Activated naive CD8-positive, alpha-beta T cell treated with anti-CD3 and anti-CD28 coated beads for 36 hours (primary cell): ENCODE measurements around the gene GPR32. TPM values are rescaled to one million over a fixed set of nuclear protein-coding genes. Genes with fewer than 3 reads are reported as not detected.

ENCODE experiments used
- DNase-seq: peaks from one replicate; pipeline ENCODE4 v3.0.0; 2021
- H3K27ac Mint-ChIP-seq: one replicate; pipeline ENCODE4 v1.8.0; 2022; ENCODE audit warnings: mild to moderate bottlenecking, moderate library complexity, mixed read lengths
- H3K27me3 Mint-ChIP-seq: one replicate; pipeline ENCODE4 v1.8.0; 2022; ENCODE audit warnings: mild to moderate bottlenecking, mixed read lengths
- H3K36me3 Mint-ChIP-seq: one replicate; pipeline ENCODE4 v1.8.0; 2021; ENCODE audit warnings: mild to moderate bottlenecking, mixed read lengths
- H3K4me1 Mint-ChIP-seq: one replicate; pipeline ENCODE4 v1.8.0; 2021; ENCODE audit warnings: mixed read lengths
- H3K4me3 Mint-ChIP-seq: one replicate; pipeline ENCODE4 v1.8.0; 2022; ENCODE audit warnings: mild to moderate bottlenecking, moderate library complexity, mixed read lengths
- H3K9me3 Mint-ChIP-seq: one replicate; pipeline ENCODE4 v1.8.0; 2022; ENCODE audit warnings: mixed read lengths
- total RNA-seq, 2 experiments: library from RNA; stranded (reverse); gene quantifications; one replicate each; pipeline ENCODE4 v1.2.3, GENCODE V29; 2021

Gene GPR32
- total RNA-seq, 2 experiments from 2014 or later = not detected

DNA sequence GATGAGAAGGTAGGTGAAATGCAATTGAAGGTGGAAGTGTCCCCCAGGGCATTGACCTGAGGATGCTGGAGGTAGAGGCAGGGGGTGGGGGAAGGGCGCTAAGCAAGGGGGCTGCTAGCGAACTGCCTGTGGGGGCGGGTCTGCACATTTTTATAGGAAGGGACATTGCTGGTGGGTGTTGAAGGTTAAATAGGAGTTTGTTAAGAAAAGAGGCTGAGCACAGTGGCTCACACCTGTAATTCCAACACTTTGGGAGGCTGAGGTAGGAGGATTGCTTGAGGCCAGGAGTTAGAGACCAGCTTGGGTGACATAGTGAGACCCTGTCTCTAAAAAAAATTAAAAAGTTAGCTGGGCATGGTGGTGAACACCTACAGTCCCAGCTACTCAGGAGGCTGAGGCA lies 14.4 kb downstream of the GPR32 start:
- Mint-ChIP-seq H3K27me3 (peaks cover 38% of the 10 kb centered on the region), H3K4me1 (no peaks in the 10 kb centered on the region), H3K9me3 (no peaks in the 10 kb centered on the region), H3K27ac (no peak overlapping the region), H3K4me3 (no peak overlapping the region), H3K36me3 (no peaks in the 10 kb centered on the region)
- DNase-seq = no peak

DNA sequence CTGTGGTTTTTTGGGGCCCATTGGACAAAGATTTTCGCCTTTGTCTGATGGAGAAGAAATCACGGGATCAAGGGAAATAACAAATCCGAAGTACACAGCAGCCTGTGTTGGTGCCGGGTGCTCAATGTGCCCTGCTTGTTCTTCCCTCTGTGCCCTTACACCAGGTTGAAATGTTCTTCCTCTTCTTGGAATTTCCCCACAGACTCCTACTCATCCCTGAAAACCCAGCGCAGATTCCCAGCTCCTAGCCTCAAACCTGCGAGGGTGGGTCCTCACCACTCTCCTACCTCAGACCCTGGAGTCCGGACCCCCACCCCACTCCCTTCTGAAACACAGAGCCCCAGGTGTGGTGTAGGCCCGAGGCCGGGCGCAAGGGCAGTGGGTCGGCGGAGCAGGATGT lies 15.1 kb downstream of the GPR32 start:
- no peak overlapping the region for H3K27ac Mint-ChIP-seq
- no peaks in the 10 kb centered on the region for H3K36me3 Mint-ChIP-seq
- no peak overlapping the region for H3K4me3 Mint-ChIP-seq
- no peaks in the 10 kb centered on the region for H3K9me3 Mint-ChIP-seq
- no peaks in the 10 kb centered on the region for H3K4me1 Mint-ChIP-seq
- DNase-seq = no peak
- peaks cover 32% of the 10 kb centered on the region for H3K27me3 Mint-ChIP-seq

DNA sequence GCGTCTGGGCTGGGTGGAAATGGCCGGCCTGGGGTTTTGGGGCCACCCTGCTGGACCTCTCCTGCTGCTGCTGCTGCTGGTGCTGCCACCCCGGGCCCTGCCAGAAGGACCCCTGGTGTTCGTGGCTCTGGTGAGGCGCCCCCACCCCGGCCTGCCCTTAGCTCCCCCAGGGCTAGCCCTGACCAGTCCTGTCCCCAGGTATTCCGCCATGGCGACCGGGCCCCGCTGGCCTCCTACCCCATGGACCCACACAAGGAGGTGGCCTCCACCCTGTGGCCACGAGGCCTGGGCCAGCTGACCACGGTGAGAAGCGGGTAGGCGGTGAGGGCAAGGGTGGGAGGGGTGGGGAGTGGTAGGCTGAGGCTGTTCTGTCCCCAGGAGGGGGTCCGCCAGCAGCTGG lies 20.1 kb downstream of the GPR32 start, which contains the start of gene ACP4:
Gene ACP4 (plus strand): TSS at position 20 of the 400 bp plus-strand sequence. CDS start 0 bp downstream, at position 20.
- Mint-ChIP-seq H3K4me3 (no peak within 1 kb of the TSS), H3K27ac (no peak within 1 kb of the TSS), H3K4me1 (peaks cover 7% of the 10 kb centered on the region), H3K36me3 (peaks cover under 1% of the 10 kb centered on the region), H3K9me3 (no peaks in the 10 kb centered on the region), H3K27me3 (peaks cover 4% of the 10 kb centered on the region)
- DNase-seq = no peak

DNA sequence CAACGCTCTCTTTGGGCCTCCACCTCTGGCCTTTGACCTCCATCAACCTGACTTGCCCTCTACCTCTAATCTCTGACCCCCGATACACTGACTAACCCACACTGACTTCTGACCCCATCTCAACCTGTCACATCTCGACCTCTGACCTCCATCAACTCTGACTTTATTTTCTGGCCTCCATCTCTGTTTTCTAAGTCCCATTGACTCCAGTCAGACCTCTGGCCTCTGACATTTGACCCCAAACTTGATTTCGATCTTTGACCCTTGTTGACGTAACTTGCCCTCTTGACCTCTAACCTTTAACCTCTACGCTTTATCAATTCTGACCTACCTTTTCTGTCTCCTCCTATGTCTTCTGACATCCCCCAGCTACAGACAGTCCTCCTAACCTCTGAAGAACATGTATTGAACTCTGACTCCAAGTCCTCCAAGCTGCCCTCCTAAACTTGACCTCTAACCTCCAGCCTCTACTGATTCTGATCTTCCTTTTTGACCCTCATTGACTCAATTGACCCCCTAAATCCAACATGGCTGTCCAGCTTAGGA lies 20.7 kb downstream of the GPR32 start:
- no peak for DNase-seq
- Mint-ChIP-seq H3K9me3 (no peaks in the 10 kb centered on the region), H3K27ac (no peak overlapping the region), H3K27me3 (peaks cover 4% of the 10 kb centered on the region), H3K4me1 (peaks cover 7% of the 10 kb centered on the region), H3K4me3 (no peak overlapping the region), H3K36me3 (peaks cover 5% of the 10 kb centered on the region)

DNA sequence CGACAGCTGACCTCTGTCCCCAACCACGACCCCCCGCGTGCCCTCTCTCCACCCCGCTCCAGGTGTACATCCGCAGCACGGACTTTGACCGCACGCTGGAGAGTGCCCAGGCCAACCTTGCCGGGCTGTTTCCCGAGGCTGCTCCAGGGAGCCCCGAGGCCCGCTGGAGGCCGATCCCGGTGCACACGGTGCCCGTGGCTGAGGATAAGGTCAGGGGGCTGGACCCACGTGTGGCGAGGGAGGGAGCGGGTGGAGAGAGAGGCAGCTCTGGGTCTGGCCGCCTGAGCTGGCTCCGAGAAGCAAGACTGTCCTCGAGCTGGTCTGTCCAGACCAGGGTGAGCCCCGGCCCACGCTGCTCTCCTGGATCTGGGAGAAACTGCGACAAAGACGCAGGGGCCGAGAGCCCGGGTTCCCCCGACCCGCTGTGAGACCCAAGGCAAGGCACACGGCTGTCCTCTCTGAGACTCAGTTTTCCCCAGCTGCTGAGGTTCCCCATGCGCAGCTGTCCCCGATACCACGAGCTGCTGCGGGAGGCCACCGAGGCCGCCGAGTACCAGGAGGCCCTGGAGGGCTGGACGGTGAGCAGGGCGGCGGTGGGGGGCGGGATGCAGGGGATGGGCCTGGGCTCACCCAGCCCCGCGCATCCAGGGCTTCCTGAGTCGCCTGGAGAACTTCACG lies 21.5 kb downstream of the GPR32 start:
- H3K4me3 Mint-ChIP-seq = no peak overlapping the region
- H3K27ac Mint-ChIP-seq = no peak overlapping the region
- no peaks in the 10 kb centered on the region for H3K9me3 Mint-ChIP-seq
- peaks cover 4% of the 10 kb centered on the region for H3K27me3 Mint-ChIP-seq
- DNase-seq = no peak
- peaks cover 7% of the 10 kb centered on the region for H3K4me1 Mint-ChIP-seq
- peaks cover 5% of the 10 kb centered on the region for H3K36me3 Mint-ChIP-seq

DNA sequence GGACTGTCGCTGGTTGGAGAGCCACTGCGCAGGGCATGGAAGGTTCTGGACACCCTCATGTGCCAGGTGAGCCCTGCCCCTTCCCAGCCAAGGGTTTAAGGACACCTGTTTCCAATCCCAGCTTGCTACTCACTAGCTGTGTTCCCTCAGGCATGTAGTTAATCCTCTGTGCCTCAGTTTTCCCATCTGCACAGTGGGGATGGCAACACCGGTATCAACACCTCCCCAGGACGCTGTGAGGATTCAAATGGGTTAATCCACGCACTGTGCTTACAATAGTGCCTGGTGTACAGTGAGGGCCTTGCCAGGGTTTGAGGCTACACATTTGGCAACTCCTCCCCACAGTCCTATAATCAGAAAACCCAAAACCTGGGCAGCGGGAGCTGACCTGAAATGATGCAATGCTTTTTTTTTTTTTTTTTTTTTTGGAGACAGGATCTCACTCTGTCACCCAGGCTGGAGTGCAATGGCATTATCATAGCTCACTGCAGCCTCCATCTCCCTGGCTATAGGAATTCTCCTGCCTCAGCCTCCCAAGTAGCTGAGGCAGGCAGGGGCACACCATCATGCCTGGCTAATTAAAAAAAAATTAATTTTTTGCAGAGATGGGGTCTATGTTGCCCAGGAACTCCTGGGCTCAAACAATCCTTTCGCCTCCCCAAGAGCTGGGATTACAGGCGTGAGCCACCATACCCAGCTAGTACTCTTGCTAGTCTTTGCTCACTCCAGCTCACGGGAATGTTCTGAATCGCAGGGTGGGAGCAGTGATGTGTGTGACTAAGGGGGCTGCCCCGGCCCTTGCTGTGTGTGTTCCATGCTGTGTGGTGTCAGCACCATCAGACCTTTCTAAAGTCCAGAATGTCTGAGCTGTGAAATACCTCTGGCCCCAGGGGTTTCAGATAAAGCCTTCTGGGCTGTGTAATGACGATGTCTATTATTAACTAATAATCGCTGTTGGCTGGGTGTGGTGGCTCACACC lies 22.3 kb downstream of the GPR32 start:
- Mint-ChIP-seq H3K27me3 (peaks cover 4% of the 10 kb centered on the region), H3K9me3 (no peaks in the 10 kb centered on the region), H3K27ac (no peak overlapping the region), H3K36me3 (peaks cover 11% of the 10 kb centered on the region), H3K4me3 (no peak overlapping the region), H3K4me1 (peaks cover 7% of the 10 kb centered on the region)
- no peak for DNase-seq

DNA sequence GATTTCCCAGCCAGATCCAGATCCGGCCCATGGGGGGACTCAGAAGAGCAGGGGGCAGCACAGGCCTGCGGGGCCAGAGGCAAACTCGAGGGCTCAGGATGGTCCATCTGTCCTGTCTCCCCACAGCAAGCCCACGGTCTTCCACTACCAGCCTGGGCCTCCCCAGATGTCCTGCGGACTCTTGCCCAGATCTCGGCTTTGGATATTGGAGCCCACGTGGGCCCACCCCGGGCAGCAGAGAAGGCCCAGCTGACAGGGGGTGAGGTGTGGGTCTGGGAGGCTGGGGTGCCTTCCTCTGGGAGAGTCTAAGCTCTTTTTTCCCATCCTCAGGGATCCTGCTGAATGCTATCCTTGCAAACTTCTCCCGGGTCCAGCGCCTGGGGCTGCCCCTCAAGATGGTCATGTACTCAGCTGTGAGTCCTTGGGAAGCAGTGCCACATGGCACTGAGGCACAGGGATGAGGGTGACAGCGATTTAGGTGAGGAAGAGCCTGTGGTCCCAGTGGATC lies 23.3 kb downstream of the GPR32 start:
- no peaks in the 10 kb centered on the region for H3K9me3 Mint-ChIP-seq
- DNase-seq = no peak
- H3K36me3 Mint-ChIP-seq = peaks cover 11% of the 10 kb centered on the region
- H3K27me3 Mint-ChIP-seq = peaks cover 4% of the 10 kb centered on the region
- H3K4me3 Mint-ChIP-seq = no peak overlapping the region
- peaks cover 7% of the 10 kb centered on the region for H3K4me1 Mint-ChIP-seq
- peak overlapping the region; percentile 70 for H3K27ac Mint-ChIP-seq

DNA sequence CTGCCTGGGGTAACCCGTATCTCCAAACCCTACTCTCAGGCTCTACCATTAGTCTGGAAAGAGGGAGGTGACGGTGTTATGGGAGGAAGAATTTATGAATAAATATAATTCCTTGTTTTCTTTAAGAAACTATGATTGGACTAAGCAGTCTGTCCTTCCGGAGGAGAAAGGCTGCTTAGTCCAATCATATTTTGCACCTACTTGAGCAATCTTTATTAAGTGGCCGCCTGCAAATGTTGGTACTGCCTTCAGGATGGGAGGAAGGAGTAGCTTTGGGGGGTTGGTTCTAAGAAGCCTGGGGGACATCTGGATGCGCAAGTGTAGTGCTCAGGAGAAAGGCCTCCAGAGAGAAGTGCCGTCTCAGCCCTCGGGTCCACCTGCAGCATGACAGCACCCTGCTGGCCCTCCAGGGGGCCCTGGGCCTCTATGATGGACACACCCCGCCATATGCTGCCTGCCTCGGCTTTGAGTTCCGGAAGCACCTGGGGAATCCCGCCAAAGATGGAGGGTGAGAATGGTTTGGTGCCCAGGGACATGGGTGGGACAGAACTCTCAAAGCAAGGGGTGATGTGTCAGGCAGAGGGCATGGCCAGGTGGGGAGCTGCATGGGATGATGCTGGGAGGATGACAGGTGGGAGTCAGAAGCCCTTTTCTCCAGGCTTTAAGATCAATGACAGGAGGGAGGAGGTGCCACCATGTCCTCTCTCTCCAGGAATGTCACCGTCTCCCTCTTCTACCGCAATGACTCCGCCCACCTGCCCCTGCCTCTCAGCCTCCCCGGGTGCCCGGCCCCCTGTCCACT lies 24.0 kb downstream of the GPR32 start:
- H3K27me3 Mint-ChIP-seq = peaks cover 4% of the 10 kb centered on the region
- peak overlapping the region; percentile 82 for H3K27ac Mint-ChIP-seq
- H3K4me1 Mint-ChIP-seq = peaks cover 7% of the 10 kb centered on the region
- H3K9me3 Mint-ChIP-seq = no peaks in the 10 kb centered on the region
- H3K4me3 Mint-ChIP-seq = peak overlapping the region; percentile 16
- peaks cover 11% of the 10 kb centered on the region for H3K36me3 Mint-ChIP-seq
- DNase-seq = peak; percentile 57

DNA sequence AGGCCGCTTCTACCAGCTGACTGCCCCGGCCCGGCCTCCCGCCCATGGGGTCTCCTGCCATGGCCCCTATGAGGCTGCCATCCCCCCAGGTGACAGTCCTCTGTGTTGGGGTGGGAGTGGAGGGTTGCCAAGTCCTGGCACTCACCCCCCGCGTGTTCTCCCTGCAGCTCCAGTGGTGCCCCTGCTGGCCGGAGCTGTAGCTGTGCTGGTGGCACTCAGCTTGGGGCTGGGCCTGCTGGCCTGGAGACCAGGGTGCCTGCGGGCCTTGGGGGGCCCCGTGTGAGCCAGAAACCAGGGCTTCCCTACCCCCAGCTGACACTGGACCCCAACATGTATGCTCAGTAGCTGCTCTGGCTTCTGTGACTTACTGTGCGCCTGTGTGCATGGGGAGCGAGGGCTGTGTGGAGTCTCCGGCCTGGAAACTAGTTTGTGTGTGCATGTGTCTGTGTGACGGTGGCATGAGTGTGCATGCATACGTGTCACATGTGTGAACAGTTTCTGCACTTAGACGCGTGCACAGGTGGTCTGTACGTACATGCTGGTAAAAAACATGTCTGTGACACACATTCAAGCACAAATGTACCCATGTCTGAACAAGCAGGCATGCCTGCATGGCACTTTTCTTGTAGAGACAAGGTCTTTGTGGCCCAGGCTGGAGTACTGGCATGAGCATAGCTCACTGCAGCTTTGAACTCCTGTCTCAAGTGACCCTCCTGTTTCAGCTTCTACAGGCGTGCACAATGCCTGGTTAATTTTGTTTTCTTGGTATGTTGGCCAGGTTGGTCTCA lies 24.8 kb downstream of the GPR32 start:
- DNase-seq = peak; percentile 58
- Mint-ChIP-seq H3K27ac (peak overlapping the region; percentile 82), H3K9me3 (no peaks in the 10 kb centered on the region), H3K4me1 (peaks cover 10% of the 10 kb centered on the region), H3K4me3 (peak overlapping the region; percentile 16), H3K27me3 (peaks cover 4% of the 10 kb centered on the region), H3K36me3 (peaks cover 18% of the 10 kb centered on the region)

DNA sequence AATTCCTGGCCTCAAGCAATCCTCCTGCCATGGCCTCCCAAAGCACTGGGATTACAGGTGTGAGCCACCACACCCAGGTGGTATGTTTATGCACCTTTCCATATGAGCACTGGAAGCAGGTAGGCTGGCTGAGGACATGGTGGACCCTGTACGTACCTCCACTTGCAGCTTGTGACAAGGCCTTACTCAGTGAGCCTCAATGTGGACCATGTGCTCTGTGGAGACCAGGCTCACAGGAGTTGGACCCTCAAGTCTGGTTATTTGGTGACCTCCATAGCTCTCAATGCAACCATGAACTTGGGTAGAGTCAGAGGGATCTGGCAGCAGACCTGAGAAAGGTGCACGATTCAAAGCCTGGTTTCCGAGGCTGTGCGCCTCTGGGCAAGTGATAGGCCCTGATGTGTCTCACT lies 25.4 kb downstream of the GPR32 start:
- peak overlapping the region; percentile 7 for H3K4me3 Mint-ChIP-seq
- no peaks in the 10 kb centered on the region for H3K9me3 Mint-ChIP-seq
- peaks cover 4% of the 10 kb centered on the region for H3K27me3 Mint-ChIP-seq
- peak overlapping the region; percentile 63 for H3K27ac Mint-ChIP-seq
- peaks cover 22% of the 10 kb centered on the region for H3K36me3 Mint-ChIP-seq
- peaks cover 13% of the 10 kb centered on the region for H3K4me1 Mint-ChIP-seq
- DNase-seq = no peak

DNA sequence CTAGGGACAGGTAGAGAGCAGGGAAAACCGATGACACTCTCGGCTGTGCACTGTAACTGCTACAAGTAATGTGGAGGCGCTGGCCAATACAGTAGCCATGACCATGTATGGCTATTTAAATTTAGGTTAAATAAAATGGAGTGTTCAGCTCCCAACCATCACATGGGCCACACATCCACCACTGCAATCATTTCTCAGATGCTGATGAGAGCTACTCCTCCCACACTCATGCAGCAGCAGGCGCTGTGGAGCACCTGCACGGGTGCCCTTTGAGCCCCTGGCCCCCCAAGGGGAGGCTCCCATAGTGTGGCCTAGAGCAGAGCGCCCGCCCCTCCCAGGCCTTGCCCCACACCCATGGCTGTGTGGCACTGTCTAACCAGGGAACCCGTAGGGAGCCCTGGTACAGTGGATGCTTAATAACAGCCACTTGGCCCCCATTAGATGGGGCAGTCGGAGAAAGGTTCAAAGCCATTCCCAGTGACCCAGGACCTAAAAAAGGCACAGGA lies 25.9 kb downstream of the GPR32 start:
- no peak for DNase-seq
- Mint-ChIP-seq H3K4me1 (peaks cover 17% of the 10 kb centered on the region), H3K36me3 (peaks cover 27% of the 10 kb centered on the region), H3K4me3 (peak overlapping the region; percentile 7), H3K27me3 (peaks cover 4% of the 10 kb centered on the region), H3K27ac (peak overlapping the region; percentile 63), H3K9me3 (no peaks in the 10 kb centered on the region)

DNA sequence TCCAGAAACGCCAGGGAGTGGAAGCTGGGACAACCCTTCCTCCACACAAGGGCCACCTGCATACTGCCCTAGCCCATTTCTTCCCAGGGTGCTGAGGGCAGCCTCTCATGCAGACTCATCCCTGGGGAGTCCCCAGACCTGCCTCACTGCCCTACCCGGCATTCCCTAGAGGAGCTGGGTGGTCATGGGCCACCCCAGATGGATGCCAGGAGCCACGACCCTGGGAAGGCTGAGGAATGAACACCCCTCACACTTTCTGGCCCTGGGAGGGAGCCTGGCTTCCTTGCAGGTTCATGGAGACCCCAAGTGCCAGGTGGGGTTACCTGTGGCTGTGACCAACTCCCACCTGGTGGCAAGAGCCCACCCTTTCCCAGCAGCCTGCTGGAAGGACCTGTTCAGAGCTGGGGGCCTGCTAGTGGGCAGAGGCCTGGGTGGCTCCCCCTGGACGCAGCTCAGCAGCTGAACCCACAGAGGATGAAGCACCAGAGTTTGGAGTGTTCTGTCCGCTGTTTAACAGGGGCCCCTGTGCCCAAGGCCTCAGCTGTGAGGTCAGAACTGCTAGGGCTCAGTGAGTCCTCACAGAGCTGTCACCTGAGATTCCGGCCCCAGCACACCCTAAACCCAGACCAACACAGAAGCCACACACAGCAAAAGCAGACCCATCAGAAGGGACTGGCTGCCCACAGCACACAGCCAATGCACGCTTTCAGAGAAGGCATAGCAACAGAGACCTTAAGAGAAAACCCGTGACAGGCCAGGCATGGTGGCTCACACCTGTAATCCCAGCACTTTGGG lies 26.6 kb downstream of the GPR32 start:
- Mint-ChIP-seq H3K36me3 (peaks cover 34% of the 10 kb centered on the region), H3K27me3 (peaks cover 4% of the 10 kb centered on the region), H3K4me1 (peaks cover 20% of the 10 kb centered on the region), H3K9me3 (no peaks in the 10 kb centered on the region), H3K27ac (peak overlapping the region; percentile 10), H3K4me3 (no peak overlapping the region)
- no peak for DNase-seq

DNA sequence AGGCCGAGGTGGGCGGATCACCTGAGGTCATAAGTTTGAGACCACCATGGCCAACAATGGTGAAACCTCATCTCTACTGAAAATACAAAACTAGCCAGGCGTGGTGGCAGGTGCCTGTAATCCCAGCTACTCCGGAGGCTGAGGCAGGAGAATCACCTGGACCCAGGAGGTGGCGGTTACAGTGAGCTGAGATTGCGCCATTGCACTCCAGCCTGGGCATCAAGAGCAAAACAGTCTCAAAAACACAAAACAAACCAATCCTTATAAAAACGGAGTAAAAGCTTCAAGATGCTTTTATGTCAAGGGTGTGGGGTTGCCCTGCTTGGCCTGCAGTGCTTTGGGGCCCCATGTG lies 27.1 kb downstream of the GPR32 start:
- Mint-ChIP-seq H3K4me1 (peaks cover 24% of the 10 kb centered on the region), H3K4me3 (no peak overlapping the region), H3K27ac (peak overlapping the region; percentile 42), H3K27me3 (peaks cover 4% of the 10 kb centered on the region), H3K9me3 (no peaks in the 10 kb centered on the region), H3K36me3 (peaks cover 39% of the 10 kb centered on the region)
- DNase-seq = no peak
